Transverse colon (tissue), 4 donors: ENCODE results near the gene HOXA3.

Source experiments
- EP300 ChIP-seq: sonication (generic); formaldehyde crosslinking; IDR thresholded peaks from one replicate; pipeline ENCODE4 v1.6.1; 2017; ENCODE audit warnings: antibody characterized with exemption, low read depth
- POLR2A ChIP-seq: fragments of 450-650 bp; IDR thresholded peaks from one replicate; pipeline ENCODE4 v1.6.1; 2016; ENCODE audit warnings: antibody characterized with exemption, mild to moderate bottlenecking, moderate library complexity
- POLR2AphosphoS5 ChIP-seq, 3 donors: sonication (generic); formaldehyde crosslinking; IDR thresholded peaks; one replicate each; pipeline ENCODE4 v1.6.1; 2016; ENCODE audit warnings: antibody characterized with exemption in 3 of 3
- TF ChIP-seq, protein P1 (sequence below), 5 experiments: fragments of 200-600 bp in 3 of 5; fragments of 450-650 bp in 2 of 5; sonication (generic) in 3 of 5; IDR thresholded peaks; 1 replicate in 2 of 5; 2 replicates in 3 of 5; pipeline ENCODE4 v1.5.1; 2016 to 2017; ENCODE audit warnings: antibody characterized with exemption in 5 of 5, inconsistent platforms in 3 of 5, mild to moderate bottlenecking in 2 of 5, moderate library complexity in 1 of 5

DNA sequence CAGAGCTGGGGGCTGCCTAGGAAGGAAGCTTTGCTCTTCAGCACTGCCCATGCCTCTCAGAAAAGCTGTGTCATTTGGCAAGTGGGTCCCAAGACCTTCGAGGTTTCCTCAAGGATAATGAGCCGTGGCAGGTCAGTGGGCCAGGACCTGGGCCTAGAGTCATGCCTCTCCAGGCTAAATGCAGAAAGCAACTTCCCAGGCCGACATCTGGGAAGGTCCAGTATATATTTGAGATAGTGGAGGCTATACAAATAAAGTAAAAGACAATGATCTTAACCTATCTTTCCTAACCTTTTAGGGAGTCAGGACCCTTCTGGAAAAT is 24.1 kb upstream of the HOXA3 start:
- TF ChIP-seq, protein P1, sequence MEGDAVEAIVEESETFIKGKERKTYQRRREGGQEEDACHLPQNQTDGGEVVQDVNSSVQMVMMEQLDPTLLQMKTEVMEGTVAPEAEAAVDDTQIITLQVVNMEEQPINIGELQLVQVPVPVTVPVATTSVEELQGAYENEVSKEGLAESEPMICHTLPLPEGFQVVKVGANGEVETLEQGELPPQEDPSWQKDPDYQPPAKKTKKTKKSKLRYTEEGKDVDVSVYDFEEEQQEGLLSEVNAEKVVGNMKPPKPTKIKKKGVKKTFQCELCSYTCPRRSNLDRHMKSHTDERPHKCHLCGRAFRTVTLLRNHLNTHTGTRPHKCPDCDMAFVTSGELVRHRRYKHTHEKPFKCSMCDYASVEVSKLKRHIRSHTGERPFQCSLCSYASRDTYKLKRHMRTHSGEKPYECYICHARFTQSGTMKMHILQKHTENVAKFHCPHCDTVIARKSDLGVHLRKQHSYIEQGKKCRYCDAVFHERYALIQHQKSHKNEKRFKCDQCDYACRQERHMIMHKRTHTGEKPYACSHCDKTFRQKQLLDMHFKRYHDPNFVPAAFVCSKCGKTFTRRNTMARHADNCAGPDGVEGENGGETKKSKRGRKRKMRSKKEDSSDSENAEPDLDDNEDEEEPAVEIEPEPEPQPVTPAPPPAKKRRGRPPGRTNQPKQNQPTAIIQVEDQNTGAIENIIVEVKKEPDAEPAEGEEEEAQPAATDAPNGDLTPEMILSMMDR (IDR thresholded peaks at IDR 0.05) = peak in 1 of 5 experiments; percentile 4
- TF ChIP-seq POLR2AphosphoS5 (IDR thresholded peaks at IDR 0.05) = no peak
- no peak for TF ChIP-seq EP300
- no peak for TF ChIP-seq POLR2A
